GM21723 (cell line): ENCODE results near the gene MST1.

Source experiments
- ATAC-seq: cut with Tn5 transposase; IDR thresholded peaks from one replicate; pipeline ENCODE4 v1.9.1; 2021; ENCODE audit warnings: mild to moderate bottlenecking, moderate library complexity; ENCODE audit not compliant: unreplicated experiment

The MST1 gene

DNA sequence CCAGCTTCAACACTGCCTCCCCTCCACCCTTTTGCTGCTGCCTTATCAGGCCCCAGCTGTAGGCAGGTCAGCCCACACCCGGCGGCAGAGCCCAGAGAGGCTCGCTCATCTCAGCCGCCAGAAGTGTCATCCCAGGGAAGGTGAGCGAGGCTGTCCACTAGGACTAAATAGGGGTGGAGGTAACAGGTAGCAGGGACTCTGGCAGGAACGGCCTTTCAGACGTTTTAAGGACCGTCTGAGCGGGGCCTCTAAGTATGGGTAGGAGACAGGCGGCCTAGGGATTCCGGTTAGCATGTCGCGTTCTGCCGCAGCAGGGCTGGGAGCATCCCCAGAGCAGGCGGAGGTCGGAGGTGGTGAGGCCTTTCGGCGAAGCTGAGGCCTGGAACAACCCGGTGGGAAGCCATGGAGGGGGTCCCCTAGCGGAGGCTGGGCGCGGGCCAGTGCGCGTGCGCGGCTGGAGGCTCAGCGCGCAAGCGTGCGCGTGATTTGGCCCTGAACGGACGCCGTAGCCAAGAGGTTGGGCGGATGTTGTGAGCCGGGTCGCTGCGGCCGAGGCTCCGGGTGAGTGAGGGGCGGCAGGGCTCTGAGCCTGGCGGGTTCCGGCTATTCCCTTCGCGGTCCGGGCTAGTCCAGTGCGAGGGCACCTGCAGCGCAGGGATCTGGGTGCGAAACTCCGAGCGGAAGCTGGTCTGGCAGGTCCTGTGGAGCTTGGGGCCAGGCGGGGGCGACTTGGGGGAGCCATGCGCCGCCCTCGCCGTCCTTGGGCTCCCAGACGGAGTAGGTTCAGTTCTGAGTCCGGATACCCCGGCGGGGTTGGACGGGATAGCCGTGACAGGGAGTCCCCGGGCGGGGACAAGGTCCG lies at the start of gene MST1, which contains the start of gene RNF123:
Gene MST1 (minus strand): TSS at position 429 of the 862 bp plus-strand sequence. CDS start 783 bp downstream, outside the sequence.
Gene RNF123 (plus strand): TSS at position 512 of the 862 bp plus-strand sequence. CDS start 1,609 bp downstream, outside the sequence.
- ATAC-seq = peak; percentile 68

DNA sequence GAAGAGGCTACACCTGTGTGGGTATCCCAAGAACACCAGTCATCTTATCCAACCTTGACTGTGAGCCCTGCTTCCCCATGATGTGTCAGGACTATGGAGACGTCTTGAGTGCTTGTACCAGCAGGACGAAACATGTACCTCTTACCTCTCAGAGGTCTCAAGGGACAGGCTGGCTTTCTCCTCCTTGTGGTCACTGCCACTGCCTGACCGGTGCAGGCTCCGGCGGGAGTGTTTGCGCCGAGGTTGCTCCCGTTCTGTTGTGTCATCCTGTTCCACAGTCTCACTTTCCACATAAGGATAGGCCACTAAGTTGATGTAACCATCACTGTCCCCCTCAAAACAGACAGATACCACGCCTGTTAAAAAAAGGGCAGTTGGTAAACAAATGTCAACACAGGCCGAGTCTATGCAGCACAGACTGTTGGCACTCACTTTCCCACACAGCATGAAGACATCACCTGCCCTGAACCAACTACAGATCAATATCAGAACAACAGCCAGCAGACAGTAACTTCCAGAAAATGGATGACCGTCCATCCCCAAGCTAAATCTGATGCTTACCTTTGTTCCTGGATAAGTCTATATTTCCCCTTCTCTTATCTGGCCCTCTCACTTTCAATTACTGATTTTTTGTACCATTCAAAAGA lies 48.9 kb upstream of the MST1 start:
- no peak for ATAC-seq

DNA sequence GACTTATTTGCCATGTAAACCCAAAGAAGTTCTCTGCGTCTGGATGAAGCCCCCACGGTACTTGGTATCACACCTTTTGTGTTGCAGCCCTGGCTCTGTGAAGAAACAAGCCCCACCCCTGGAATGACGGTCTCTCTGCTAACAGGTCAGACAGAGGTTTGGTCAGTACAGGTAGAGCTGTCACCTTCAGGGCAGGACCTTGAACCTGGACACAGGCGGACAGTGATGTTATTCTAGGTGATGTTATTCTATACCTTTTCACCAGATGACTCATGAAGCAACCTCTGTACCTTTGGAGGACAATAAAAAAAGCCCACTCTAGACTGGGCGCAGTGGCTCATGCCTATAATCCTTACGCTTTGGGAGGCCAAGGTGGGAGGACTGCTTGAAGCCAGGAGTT lies 45.5 kb upstream of the MST1 start:
- ATAC-seq = no peak

DNA sequence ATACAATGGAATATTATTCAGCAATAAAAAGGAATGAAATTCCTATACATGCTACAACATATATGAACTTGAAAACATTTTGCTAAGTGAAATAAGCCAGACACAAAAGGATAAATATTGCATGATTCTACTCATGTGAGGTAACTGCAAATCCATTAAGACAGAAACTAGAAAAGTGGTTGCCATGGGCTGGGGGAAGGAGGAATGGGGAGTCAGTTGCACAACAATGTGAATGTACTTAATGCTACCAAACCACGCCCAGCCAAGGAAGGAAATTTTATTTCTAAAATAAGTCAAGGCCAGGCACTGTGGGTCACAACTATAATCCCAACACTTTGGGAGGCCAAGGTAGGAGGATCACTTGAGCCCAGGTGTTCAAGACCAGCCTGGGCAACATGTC lies 44.3 kb upstream of the MST1 start:
- ATAC-seq = no peak

DNA sequence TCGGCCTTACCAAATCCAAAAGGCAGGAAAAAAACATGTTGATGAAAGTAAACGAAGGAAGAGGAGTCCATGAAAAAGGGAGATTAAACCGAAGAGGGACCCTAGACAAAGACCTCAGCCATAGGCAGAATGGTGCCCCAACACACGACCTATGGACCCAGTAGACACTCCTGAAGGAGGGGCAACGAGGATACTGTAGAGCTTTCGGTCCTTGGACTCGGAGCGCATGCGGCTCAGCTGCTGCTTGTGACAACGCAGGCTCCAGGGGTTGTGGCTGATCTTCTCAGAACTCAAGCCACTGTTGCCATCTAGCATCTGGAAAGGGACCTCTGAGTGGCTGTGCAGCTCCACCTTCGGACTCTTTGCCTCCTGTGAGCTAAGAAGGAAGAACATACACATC lies 43.3 kb upstream of the MST1 start:
- ATAC-seq = no peak

DNA sequence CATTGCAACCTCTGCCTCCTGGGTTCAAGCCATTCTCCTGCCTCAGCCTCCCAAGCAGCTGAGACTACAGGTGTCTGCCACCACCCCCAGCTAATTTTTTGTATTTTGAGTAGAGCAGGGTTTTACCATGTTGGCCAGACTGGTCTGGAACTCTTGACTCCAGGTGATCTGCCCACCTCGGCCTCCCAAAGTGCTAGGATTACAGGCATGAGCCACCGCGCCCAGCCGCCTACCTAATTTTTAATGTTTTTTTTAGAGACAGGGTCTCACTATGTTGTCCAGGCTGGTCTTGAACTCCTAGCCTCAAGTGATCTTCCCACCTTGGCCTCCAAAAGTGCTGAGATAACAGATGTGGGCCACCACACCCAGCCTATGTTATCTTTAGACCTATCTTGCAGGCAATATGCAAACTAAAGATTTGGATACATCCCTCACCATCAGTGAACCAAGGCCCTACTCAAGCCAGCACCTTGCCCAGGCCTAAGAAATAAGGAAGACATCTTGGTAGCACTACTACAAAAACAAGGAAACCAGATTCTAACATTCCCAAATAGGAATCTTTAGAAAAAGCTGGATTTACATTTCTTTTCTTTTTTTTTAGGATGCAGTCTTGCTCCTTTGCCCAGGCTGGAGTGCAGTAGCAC lies 40.8 kb upstream of the MST1 start:
- no peak for ATAC-seq

DNA sequence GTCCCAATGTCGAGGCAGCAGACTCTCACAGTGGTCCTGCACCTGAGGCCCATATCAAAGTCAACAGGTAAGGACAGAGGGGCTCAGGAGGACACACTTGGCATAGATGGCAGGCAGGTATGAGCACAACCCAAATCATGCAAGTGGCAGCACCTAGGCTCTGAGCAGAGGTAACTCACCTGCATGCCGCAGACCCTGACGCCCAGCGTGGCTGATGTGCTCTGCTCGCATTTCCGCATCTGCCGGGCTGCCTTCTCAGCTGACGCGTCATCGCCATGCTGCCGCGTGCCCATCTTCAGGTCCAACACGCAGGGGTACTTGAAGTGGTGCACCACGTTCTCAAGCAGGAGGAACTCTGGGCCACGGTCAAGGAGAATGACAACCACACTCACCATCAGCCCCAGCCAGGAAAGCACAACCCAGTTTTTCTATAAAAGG lies 38.7 kb upstream of the MST1 start:
- no peak for ATAC-seq

DNA sequence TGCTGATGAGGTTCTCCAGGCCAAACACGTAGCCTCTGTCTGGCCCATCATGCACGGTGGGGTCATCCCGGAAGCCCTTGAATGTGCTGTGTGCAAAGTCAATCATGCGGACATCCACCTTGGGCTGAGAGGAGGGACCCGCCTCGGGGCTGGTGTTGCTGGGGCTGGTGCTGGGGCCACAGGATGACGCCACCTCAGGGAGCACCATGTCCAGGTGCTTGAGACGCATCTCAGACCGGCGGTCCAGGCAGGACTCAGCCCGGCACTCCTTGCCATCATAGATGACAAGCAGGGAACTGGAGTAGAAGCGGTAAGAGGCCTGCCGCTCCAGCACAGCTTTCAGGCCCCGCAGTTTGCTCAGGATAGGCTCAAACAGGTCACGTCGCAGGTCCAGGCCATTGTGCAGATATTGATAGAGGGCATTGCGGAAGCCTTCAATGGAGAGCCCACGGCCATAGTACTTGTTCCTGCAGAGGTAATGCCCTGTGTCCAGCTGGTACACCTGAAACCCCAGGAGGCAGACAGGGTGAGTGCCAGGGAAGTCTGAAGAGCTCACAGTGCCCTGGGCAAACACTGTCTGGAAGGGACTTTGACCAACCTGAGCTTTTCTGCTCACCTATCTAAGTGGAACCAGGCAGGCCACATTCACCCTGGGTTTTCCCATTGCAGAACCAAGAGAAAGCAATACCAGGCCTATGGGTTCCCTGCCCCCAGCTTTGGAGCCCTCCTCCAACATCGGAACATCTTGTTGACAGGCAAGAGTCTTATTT lies 38.1 kb upstream of the MST1 start:
- no peak for ATAC-seq

DNA sequence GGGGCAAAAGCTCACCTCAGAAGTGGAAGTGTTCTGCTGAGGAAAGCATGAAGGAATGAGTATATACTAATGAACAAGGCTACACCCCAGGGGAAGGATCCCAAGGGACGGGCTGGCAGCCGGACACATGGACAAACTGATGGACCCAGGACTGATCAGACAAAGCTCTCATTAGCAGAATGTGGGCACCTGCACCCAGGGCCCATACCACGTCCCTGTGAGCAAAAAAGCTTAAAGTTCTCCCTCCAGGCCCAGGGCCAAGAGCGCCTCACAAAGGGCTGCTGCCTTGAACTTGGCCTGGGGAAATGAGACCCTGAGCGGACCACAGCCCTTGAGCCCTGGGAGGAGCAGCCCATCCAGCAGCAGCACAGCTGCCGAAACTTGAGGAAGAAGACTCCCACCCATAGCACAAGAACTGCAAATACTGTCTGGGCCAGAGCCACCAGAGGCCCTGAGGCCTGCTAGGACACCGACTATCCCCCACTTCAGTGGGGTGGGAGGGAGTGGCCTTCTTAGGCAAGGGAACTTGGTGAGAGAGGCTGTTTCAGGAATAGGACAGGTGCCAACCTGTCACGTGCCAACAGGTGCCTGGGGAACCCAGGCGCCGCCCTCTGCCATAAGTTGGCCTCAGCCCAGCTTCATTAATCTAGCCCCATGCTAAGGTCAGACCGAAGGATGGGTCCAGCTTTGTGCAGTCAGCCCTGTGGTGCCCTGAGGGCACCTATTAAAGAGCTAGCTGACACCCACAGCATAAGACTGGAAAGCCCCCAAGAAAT lies 36.8 kb upstream of the MST1 start:
- no peak for ATAC-seq

DNA sequence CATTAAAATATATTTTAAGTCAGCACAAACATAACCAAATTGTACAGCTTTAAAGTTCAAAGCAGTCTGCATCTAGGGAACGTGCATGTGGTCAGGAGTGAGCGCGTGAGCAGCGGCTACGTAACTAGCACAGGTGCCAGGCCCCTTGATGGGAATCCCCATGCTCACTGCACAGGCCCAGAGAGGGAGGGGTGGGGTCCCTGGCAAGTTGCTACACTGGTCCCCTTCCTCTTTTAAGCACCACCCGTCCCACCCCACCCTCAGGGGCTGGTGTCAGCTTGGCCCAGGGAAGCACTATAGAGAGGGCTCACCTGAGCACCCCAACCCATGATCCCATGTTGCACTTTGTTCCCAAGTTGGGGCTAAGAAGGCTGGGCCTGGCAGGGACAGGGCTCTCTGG lies 35.3 kb upstream of the MST1 start:
- ATAC-seq = no peak

DNA sequence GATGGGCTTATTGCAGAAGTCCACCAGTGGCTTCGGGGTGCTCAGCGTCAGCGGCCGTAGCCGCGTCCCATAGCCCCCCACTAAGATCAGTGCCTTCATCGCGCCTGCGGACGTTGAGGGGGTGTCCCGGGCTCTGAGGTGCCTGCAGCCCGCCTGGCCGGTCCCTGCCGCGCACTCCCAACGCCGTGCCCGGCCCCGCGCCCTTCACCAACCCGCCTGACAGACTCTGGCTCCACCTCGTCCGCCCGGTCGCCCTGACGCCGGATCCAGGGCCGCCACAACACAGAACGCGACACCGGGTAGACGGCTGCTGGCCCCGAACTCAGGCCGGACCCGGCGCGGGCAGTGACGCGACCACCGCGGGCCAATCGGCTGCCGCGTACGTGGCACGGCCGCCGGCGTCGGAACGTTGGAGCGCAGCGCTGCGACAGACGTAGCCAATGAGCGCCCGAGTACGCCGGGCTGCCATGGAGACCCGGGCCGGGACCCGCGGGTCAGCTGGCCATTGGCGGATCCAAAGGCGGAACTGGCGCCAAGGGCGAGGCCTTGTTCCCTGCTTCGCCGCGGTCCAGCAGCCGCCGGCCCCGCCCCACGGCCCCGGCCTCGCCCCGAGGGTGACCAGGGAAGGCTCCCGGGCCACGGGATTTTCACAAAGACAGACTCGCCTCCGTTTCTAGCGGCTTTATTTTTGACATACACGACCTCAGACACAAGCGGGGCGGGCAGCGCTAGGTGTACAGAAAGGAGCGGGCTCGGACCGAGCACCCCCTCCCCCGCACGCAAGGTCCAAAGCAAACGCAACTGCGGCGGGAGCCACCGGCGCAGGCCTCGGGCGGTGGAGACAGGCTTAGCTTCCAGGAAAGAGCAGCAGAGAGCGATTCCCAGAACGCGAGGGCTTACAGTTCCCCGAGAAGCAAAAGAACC lies 34.6 kb upstream of the MST1 start, which contains the start of gene GMPPB:
Gene GMPPB (minus strand): TSS at position 324 of the 924 bp plus-strand sequence. CDS start 225 bp downstream, at position 99.
- peak; percentile 77 for ATAC-seq

DNA sequence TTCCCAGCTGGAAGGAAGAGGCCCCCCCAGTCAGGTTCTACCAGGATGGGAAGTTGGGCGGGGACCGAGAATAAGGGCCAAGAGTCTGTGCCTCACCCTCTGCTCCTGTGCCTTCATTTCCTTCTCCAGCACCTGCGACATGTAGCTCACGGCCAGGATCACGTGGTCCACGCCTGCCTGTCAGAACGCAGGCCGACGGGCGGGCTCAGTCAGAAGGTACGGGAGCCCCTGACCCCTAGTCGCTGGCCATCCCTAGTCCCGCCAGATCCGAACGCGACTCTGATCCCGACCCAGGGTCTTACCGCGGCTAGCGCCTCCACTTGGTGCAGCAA lies 34.0 kb upstream of the MST1 start:
- ATAC-seq = no peak

DNA sequence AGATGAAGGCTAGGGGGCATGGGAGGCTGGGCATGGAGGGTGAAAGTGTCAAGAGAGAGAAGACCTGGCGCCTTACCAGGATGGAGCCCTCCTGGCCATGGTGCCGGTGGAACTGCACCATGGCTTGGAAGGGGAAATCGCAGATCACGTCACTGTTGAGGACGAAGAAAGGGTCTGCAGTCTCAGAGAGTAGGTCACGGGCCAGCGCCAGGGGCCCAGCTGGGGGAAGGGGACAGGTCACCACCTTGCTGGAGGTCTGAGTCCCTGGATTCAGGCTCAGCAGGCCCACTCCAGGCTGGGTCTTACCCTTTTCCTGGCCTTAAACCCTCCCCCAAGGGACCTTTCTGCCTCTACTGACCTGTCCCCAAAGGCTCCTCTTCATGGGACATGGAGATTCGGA lies 33.6 kb upstream of the MST1 start:
- ATAC-seq = no peak

DNA sequence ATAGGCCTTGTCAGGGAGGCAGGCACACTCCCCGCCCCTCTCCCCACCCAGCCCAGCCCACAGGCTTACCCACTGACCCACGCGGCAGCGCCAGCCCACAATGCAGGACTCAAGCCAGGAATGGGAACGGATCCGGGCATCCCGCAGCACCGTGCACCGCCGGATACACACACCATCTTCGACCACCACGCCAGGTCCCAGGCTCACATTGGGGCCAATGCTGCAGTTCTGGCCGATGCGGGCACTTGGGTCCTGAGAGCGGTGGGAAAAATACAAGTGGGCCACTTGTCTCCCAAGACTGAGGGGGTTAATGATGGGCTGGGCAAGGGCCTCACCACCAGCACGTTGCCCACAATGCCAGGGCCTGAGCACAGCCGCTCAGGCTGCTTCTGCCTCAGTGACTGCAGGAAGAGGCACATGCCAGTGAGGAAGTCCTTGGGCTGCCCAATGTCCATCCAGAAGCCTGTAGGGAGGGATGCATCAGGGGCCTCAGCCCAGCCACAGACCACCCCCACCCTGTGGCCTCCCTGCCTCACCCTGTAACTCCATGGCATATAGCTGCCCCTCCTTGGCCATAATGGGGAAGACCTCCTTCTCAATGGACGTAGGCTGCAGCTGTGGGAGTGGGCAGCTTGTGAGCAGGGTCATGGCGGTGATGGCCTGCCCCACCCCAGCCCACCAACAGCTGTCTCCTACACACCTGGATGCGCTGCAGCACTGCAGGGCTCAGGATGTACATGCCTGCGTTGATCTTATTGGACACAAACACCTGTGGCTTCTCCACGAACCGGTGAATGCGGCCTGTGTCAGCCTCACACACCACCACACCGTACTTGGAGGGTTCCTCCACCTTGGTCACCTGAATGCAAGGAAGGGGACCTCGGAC lies 32.9 kb upstream of the MST1 start:
- no peak for ATAC-seq

DNA sequence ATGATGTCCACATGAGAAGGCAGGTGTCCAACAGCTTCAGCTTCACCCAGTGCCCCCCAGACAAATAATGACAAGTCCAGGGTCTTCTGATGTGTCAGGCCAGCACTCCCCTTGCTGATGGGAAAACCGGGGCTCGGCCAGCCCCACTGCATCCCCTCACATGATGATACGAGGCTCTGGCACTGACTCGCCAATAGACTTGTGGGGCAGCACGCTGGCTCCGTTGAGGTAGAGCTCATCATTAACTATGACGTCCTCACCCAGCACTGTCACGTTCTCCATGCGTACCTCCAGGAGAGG lies 32.3 kb upstream of the MST1 start:
- no peak for ATAC-seq

DNA sequence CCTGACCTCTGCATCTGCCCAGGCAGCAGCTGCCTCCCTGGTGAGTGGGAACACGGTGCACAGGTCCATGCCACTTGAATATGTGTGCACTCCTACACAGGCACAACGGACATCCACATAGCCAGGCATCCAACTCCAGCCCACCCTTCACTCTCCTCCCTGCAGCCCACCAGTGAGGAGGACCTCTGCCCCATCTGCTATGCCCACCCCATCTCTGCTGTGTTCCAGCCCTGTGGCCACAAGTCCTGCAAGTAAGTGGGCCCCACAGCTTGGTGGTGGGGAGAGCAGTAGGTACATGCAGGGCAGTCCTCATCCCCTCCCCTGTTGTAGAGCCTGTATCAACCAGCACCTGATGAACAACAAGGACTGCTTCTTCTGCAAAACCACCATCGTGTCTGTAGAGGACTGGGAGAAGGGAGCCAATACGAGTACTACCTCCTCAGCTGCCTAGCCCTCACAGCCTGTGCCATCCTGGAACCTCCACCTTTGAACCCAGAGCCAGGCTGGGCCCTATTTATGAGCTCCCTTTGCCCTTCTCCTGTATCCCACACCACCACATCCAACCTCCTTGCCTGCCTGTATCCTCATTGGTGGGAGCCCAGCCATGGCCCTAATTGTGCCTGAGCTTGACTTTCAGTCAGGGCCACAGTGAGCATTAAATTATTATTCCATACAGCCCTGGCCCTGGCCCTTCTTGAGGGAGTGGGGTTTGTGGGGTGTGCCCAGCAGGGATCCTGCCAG lies 31.8 kb upstream of the MST1 start:
- ATAC-seq = no peak

DNA sequence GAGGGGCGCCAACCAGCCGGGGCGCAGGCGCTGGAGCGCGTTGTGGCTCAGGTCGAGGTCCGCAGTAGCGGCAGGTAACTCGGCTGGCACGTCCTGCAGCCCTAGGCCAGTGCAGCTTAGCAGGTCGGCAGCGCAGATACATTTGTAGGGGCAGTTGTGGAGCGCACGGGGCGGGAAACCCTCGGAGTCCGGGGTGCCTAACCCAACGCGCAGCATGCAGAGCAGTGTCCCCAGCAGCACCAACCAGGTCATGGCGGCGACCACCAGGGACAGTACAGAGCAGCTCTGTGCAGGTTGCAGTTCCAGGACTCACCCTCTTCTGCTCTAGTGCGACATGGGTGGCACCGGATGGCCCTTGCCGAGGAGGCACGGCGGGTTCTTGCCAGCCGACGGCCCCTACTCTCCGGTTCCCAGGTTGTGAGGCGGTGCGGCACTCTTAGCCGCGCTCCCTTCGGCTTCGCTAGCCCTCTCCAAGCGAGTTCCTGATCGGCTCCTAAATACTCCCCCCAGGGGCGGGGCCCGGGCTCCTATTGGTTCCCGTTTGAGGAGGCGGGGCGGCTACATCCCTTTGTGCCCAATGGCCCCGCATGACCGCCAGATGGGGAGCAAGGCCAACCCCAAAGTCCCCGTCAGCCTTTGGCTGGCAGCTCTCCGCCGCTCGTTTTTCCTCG lies 30.1 kb upstream of the MST1 start, which contains the start of gene AMIGO3:
Gene AMIGO3 (minus strand): TSS at position 471 of the 671 bp plus-strand sequence. CDS start 219 bp downstream, at position 252.
- ATAC-seq = peak; percentile 50
